Gastroesophageal sphincter (tissue), 3 donors: ENCODE results near the gene BAHCC1.

Source experiments
- EP300 ChIP-seq: sonication (generic); formaldehyde crosslinking; IDR thresholded peaks from one replicate; pipeline ENCODE4 v1.6.1; 2017; ENCODE audit warnings: antibody characterized with exemption, mild to moderate bottlenecking
- POLR2A ChIP-seq, 2 donors: fragments of 450-650 bp; IDR thresholded peaks; one replicate each; pipeline ENCODE4 v1.6.1; 2017; ENCODE audit warnings: antibody characterized with exemption in 2 of 2, mild to moderate bottlenecking in 2 of 2, moderate library complexity in 1 of 2
- POLR2AphosphoS5 ChIP-seq: sonication (generic); formaldehyde crosslinking; IDR thresholded peaks from one replicate; pipeline ENCODE4 v1.6.1; 2017; ENCODE audit warnings: antibody characterized with exemption
- TF ChIP-seq, protein P1 (sequence below), 4 experiments: fragments of 200-600 bp in 2 of 4; fragments of 450-650 bp in 2 of 4; sonication (generic) in 1 of 4; IDR thresholded peaks; one replicate each; pipeline ENCODE4 v1.5.1; 2017 to 2019; ENCODE audit warnings: antibody characterized with exemption in 4 of 4, mild to moderate bottlenecking in 2 of 4, moderate library complexity in 2 of 4

DNA sequence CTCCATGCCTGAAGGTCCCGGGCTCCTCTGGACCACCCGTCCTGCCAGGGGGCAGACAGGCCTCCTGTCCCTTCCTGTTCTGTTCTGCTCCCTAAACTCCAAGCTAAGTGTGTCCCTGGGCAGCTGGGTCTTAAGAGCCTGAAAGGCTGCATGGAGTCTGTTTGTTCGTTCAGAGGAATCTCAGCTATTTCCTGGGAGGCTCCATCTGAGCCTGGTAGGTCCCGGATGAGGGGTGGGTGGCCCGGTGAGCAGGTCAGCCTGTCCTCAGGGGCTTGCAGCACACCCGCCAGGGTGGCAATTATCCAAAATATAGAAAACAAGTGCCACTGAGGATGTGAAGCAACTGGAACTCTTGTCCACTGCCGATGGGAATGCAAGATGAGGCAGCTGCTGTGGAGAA lies 104.8 kb downstream of the BAHCC1 start:
- TF ChIP-seq, protein P1, sequence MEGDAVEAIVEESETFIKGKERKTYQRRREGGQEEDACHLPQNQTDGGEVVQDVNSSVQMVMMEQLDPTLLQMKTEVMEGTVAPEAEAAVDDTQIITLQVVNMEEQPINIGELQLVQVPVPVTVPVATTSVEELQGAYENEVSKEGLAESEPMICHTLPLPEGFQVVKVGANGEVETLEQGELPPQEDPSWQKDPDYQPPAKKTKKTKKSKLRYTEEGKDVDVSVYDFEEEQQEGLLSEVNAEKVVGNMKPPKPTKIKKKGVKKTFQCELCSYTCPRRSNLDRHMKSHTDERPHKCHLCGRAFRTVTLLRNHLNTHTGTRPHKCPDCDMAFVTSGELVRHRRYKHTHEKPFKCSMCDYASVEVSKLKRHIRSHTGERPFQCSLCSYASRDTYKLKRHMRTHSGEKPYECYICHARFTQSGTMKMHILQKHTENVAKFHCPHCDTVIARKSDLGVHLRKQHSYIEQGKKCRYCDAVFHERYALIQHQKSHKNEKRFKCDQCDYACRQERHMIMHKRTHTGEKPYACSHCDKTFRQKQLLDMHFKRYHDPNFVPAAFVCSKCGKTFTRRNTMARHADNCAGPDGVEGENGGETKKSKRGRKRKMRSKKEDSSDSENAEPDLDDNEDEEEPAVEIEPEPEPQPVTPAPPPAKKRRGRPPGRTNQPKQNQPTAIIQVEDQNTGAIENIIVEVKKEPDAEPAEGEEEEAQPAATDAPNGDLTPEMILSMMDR (IDR thresholded peaks at IDR 0.05), result no peak
- TF ChIP-seq POLR2AphosphoS5, result no peak
- no peak for TF ChIP-seq POLR2A (IDR thresholded peaks at IDR 0.05)
- no peak for TF ChIP-seq EP300
